WTC11 (cell line): ENCODE data around the gene GPX3. TPM values are rescaled to one million over a fixed set of nuclear protein-coding genes. Genes with fewer than 3 reads are reported as not detected.

Experiments
- ATAC-seq: fragments of 200-7000 bp; cut with Tn5 transposase; 2 replicates; pipeline ENCODE4 v1.10.0; 2021; ENCODE audit warnings: mild to moderate bottlenecking, moderate library complexity
- CTCF ChIA-PET: fragments of 300-600 bp; sonication (Branson Sonifier 250); formaldehyde crosslinking; loops from one replicate; lab custom pipeline; 2021; ENCODE audit warnings: antibody characterized with exemption; lab: Charles Lee
- POLR2A ChIA-PET: fragments of 350-600 bp; sonication (Branson Sonifier 250); formaldehyde crosslinking; loops from one replicate; lab custom pipeline; 2021; ENCODE audit warnings: antibody characterized with exemption; lab: Charles Lee
- DNase-seq: peaks from one replicate; pipeline ENCODE4 v3.0.0; 2021; ENCODE audit warnings: low spot score
- H3K27ac Mint-ChIP-seq: 2 replicates; pipeline ENCODE4 v1.8.0; 2021; ENCODE audit warnings: mixed read lengths
- H3K27me3 Mint-ChIP-seq: 2 replicates; pipeline ENCODE4 v1.8.0; 2021; ENCODE audit warnings: low read depth, mild to moderate bottlenecking, moderate library complexity, mixed read lengths
- H3K36me3 Mint-ChIP-seq: 2 replicates; pipeline ENCODE4 v1.8.0; 2021; ENCODE audit warnings: mixed read lengths
- H3K4me1 Mint-ChIP-seq: 2 replicates; pipeline ENCODE4 v1.8.0; 2022; ENCODE audit warnings: mixed read lengths
- H3K4me3 Mint-ChIP-seq: 2 replicates; pipeline ENCODE4 v1.8.0; 2021; ENCODE audit warnings: mild to moderate bottlenecking, moderate library complexity, mixed read lengths
- H3K9me3 Mint-ChIP-seq: 2 replicates; pipeline ENCODE4 v1.8.0; 2021; ENCODE audit warnings: mixed read lengths
- CREM ChIP-seq: sonication (generic); formaldehyde crosslinking; IDR thresholded peaks from 2 replicates; pipeline ENCODE4 v1.8.1; 2022; ENCODE audit warnings: mild to moderate bottlenecking, missing genetic modification reagents, moderate library complexity
- CTCF ChIP-seq: fragments of 200-600 bp; IDR thresholded peaks from 2 replicates; pipeline ENCODE4 v1.8.0; 2022; ENCODE audit warnings: antibody characterized with exemption
- E2F4 ChIP-seq: sonication (generic); formaldehyde crosslinking; IDR thresholded peaks from 2 replicates; pipeline ENCODE4 v1.8.1; 2022; ENCODE audit warnings: low read depth, mild to moderate bottlenecking, moderate library complexity, missing genetic modification reagents, borderline replicate concordance
- EMX1 ChIP-seq: fragments of 250-450 bp; sonication (Bioruptor Pico); IDR thresholded peaks from 2 replicates; pipeline ENCODE4 v1.8.0; 2021; ENCODE audit warnings: mild to moderate bottlenecking
- FOXP4 ChIP-seq: sonication (generic); formaldehyde crosslinking; IDR thresholded peaks from 2 replicates; pipeline ENCODE4 v1.8.0; 2022; ENCODE audit warnings: mild to moderate bottlenecking, missing genetic modification reagents
- GRHL2 ChIP-seq: fragments of 250-450 bp; sonication (Bioruptor Pico); IDR thresholded peaks from 2 replicates; pipeline ENCODE4 v1.8.0; 2022; ENCODE audit warnings: mild to moderate bottlenecking, moderate library complexity; ENCODE audit not compliant: insufficient replicate concordance, severe bottlenecking
- HMGXB4 ChIP-seq: sonication (generic); formaldehyde crosslinking; IDR thresholded peaks from 2 replicates; pipeline ENCODE4 v1.8.1; 2023; ENCODE audit warnings: mild to moderate bottlenecking, moderate library complexity, missing genetic modification reagents
- KAT7 ChIP-seq: sonication (generic); formaldehyde crosslinking; IDR thresholded peaks from 2 replicates; pipeline ENCODE4 v1.8.1; 2023; ENCODE audit warnings: missing genetic modification reagents, mild to moderate bottlenecking, borderline replicate concordance
- MXD4 ChIP-seq: fragments of 250-450 bp; sonication (Bioruptor Pico); IDR thresholded peaks from 2 replicates; pipeline ENCODE4 v1.8.0; 2021; ENCODE audit warnings: mild to moderate bottlenecking, moderate library complexity, borderline replicate concordance
- NFE2L1 ChIP-seq: sonication (generic); formaldehyde crosslinking; IDR thresholded peaks from 2 replicates; pipeline ENCODE4 v1.8.1; 2023; ENCODE audit warnings: missing genetic modification reagents
- NR2C2 ChIP-seq: sonication (generic); formaldehyde crosslinking; IDR thresholded peaks from 2 replicates; pipeline ENCODE4 v1.8.0; 2022; ENCODE audit warnings: mild to moderate bottlenecking, missing genetic modification reagents
- NR3C1 ChIP-seq: sonication (generic); formaldehyde crosslinking; conservative IDR thresholded peaks from 2 replicates; pipeline ENCODE4 v1.8.1; 2023; ENCODE audit warnings: low read depth, mild to moderate bottlenecking, missing genetic modification reagents
- OVOL2 ChIP-seq: fragments of 250-450 bp; sonication (Bioruptor Pico); IDR thresholded peaks from 2 replicates; pipeline ENCODE4 v1.9.0; 2021; ENCODE audit warnings: mild to moderate bottlenecking, borderline replicate concordance
- SMAD4 ChIP-seq: sonication (generic); formaldehyde crosslinking; IDR thresholded peaks from 2 replicates; pipeline ENCODE4 v1.8.0; 2022; ENCODE audit warnings: mild to moderate bottlenecking, missing genetic modification reagents
- SOX15 ChIP-seq: fragments of 250-450 bp; sonication (Bioruptor Pico); IDR thresholded peaks from 2 replicates; pipeline ENCODE4 v1.9.0; 2021; ENCODE audit warnings: mild to moderate bottlenecking
- SP1 ChIP-seq: sonication (generic); formaldehyde crosslinking; conservative IDR thresholded peaks from 2 replicates; pipeline ENCODE4 v1.8.1; 2022; ENCODE audit warnings: missing genetic modification reagents
- TCF7 ChIP-seq: sonication (generic); formaldehyde crosslinking; IDR thresholded peaks from 2 replicates; pipeline ENCODE4 v1.8.0; 2022; ENCODE audit warnings: mild to moderate bottlenecking, low read depth, missing genetic modification reagents, moderate library complexity
- ZNF281 ChIP-seq: sonication (generic); formaldehyde crosslinking; IDR thresholded peaks from 2 replicates; pipeline ENCODE4 v1.8.0; 2023; ENCODE audit warnings: mild to moderate bottlenecking, missing genetic modification reagents
- ZNF423 ChIP-seq: fragments of 250-450 bp; sonication (Bioruptor Pico); IDR thresholded peaks from 2 replicates; pipeline ENCODE4 v2.1.2; 2022; ENCODE audit warnings: mild to moderate bottlenecking, moderate library complexity
- ZSCAN18 ChIP-seq: fragments of 250-450 bp; sonication (Bioruptor Pico); IDR thresholded peaks from 2 replicates; pipeline ENCODE4 v2.1.2; 2022; ENCODE audit warnings: mild to moderate bottlenecking, moderate library complexity
- total RNA-seq: library from RNA; stranded (reverse); gene quantifications from 3 replicates; pipeline ENCODE4 v1.2.3, GENCODE V29; 2021

Gene GPX3
- total RNA-seq, 1 experiment from 2014 or later, result 24.5 TPM

- CTCF ChIA-PET, result interaction anchor here (1.4 to 2.5 kb wide), 3 partner anchors 8 to 86 kb away, joined by 4 to 16 read pairs (median 9); no protein-coding TSS in a partner anchor
- H3K36me3 Mint-ChIP-seq, result peaks cover 45% of the 10 kb centered on the region
Measured at GRCh38 chr5:151039665-151040064, 19.3 kb downstream of the GPX3 start.

More at GRCh38 chr5:151039665-151040064, 19.3 kb downstream of the GPX3 start:
- POLR2A ChIA-PET, result interaction anchor here (1.0 kb wide), 1 partner anchor 9 kb away, joined by 3 read pairs; no protein-coding TSS in a partner anchor
- no peak overlapping the region for H3K27ac Mint-ChIP-seq
- TF ChIP-seq GRHL2 (CRISPR knock-in tag) (no peak), KAT7 (CRISPR knock-in tag) (no peak), SMAD4 (no peak), CTCF (no peak), NFE2L1 (no peak), SOX15 (no peak), NR3C1 (no peak), ZSCAN18 (CRISPR knock-in tag) (no peak), SP1 (no peak), TCF7 (CRISPR knock-in tag) (no peak), EMX1 (CRISPR knock-in tag) (no peak), OVOL2 (CRISPR knock-in tag) (no peak), HMGXB4 (no peak), E2F4 (CRISPR knock-in tag) (no peak), FOXP4 (CRISPR knock-in tag) (no peak), ZNF281 (CRISPR knock-in tag) (no peak), CREM (no peak), NR2C2 (CRISPR knock-in tag) (no peak), ZNF423 (no peak), MXD4 (no peak)
- no peaks in the 10 kb centered on the region for H3K9me3 Mint-ChIP-seq
- DNase-seq, result no peak
- no peaks in the 10 kb centered on the region for H3K27me3 Mint-ChIP-seq
- peaks cover 4% of the 10 kb centered on the region; the same call in 1 of the 2 replicates for H3K4me1 Mint-ChIP-seq
- ATAC-seq, result no peak
- H3K4me3 Mint-ChIP-seq, result no peak overlapping the region
